Gastrocnemius medialis (tissue), 4 donors: Measurements from ENCODE around the gene SREBF1.

Experiments
- POLR2A ChIP-seq, 2 donors: fragments of 450-650 bp; IDR thresholded peaks; one replicate each; pipeline ENCODE4 v1.6.1; 2017; ENCODE audit warnings: antibody characterized with exemption in 2 of 2, mild to moderate bottlenecking in 2 of 2, moderate library complexity in 2 of 2
- TF ChIP-seq, protein P1 (sequence below), 5 experiments: fragments of 450-650 bp in 3 of 5; fragments of 200-600 bp in 2 of 5; sonication (generic) in 2 of 5; IDR thresholded peaks in 4 of 5; conservative IDR thresholded peaks in 1 of 5; 1 replicate in 4 of 5; 2 replicates in 1 of 5; pipeline ENCODE4 v1.5.1; 2016 to 2019; ENCODE audit warnings: antibody characterized with exemption in 5 of 5, mild to moderate bottlenecking in 3 of 5, moderate library complexity in 3 of 5

DNA sequence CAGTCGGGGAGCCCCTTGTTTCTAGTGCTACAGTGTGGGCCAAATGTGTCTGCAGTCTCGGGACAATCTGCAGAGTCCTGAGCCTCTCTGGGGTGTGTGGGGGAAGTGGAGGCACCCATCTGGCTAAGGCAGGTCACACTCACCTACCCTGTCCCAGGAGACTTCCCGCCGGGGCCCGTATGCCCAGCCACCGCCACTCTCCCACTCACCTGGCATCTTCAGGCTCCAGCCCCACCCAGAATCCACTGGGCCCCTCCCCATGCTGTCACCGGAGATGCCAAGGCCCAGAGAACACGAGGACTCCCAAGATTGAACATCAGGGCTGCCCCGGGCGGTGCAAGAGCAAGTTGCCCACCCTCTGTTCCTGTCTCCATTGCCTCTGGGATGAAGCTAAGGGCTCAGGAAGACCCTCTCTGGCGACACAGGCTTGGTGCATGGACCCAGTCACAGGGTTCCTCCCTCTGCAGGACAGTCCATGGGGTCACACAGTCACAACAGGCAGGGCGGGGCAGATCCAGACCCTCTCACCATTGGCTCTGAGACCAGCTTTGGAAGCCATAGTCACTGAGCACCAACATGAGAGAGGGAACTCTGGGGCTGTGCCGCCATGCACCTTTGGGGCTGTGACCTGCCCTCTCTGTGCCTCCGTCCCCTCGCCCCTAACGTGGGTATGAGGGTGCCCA, 38.1 kb downstream of the SREBF1 start:
- TF ChIP-seq, protein P1, sequence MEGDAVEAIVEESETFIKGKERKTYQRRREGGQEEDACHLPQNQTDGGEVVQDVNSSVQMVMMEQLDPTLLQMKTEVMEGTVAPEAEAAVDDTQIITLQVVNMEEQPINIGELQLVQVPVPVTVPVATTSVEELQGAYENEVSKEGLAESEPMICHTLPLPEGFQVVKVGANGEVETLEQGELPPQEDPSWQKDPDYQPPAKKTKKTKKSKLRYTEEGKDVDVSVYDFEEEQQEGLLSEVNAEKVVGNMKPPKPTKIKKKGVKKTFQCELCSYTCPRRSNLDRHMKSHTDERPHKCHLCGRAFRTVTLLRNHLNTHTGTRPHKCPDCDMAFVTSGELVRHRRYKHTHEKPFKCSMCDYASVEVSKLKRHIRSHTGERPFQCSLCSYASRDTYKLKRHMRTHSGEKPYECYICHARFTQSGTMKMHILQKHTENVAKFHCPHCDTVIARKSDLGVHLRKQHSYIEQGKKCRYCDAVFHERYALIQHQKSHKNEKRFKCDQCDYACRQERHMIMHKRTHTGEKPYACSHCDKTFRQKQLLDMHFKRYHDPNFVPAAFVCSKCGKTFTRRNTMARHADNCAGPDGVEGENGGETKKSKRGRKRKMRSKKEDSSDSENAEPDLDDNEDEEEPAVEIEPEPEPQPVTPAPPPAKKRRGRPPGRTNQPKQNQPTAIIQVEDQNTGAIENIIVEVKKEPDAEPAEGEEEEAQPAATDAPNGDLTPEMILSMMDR (IDR thresholded peaks at IDR 0.05 in 4 of 5, conservative IDR thresholded peaks at IDR 0.05 in 1 of 5), result no peak
- no peak for TF ChIP-seq POLR2A (IDR thresholded peaks at IDR 0.05)
